Astrocyte of the cerebellum (primary cell): ENCODE measurements around the gene IFT74.
A peak's percentile ranks its signal among the peaks of the same experiment; 100 is the strongest.

Experiments
- DNase-seq: peaks from one replicate; pipeline ENCODE4 v3.0.0-alpha.2; 2011; ENCODE audit warnings: low read depth
- H3K4me3 ChIP-seq: 2 replicates; pipeline ENCODE4 v1.5.1; 2011; ENCODE audit warnings: mild to moderate bottlenecking, low read depth, low read length, moderate library complexity
- CTCF ChIP-seq: IDR thresholded peaks from 2 replicates; pipeline ENCODE4 v1.5.1; 2012; ENCODE audit warnings: low read length, low read depth, moderate library complexity, mild to moderate bottlenecking; ENCODE audit errors: missing control alignments
- in situ Hi-C: cut with HindIII; loops from 2 replicates; pipeline ENCODE4 v1.10.0; 2017; ENCODE audit warnings: low sequenced_read_pairs

Gene IFT74

DNA sequence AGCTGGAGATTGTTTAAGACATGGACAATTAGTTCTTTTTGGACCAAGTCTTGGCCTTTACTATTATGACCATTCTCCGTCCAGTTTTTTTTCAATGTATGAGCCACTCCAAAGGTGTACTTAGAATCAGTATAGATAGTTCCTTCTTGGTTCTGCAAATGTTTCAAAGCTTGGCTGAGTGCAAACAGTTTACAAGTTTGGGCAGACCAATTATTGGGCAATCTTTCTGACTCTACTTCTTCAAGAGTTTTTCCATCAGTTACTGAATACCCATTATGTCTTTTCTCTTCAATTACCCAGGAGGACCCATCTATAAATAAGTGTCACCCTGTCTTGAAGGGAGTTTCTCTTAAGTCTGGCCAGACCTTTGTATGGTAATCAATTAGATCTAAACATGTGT lies 15.5 kb downstream of the IFT74 start:
- in situ Hi-C loops = no loop called here
- no peak for DNase-seq
- H3K4me3 ChIP-seq = no peak overlapping the region
- TF ChIP-seq CTCF = no peak

DNA sequence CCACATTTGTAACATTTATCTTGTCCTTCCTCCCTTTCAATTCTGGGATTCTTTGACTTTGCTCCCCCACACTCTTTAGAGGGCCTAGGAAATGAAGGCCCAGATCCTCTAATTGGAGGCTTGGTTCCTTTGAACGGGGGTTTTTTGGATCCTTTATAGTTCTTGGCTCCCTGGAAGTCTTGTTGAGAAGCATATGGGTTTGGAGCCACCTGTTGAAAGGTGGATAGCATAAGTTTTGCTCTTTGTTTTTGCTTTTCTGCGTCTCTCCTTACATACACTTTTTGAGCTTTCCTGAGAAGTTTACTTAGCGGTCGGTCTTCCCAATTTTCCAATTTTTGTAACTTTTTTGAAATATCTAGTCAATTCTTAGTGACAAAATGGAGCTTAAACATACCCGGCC lies 17.8 kb downstream of the IFT74 start:
- TF ChIP-seq CTCF = no peak
- DNase-seq = no peak
- H3K4me3 ChIP-seq = no peak overlapping the region
- in situ Hi-C loops = no loop called here

- no peak for TF ChIP-seq CTCF
- in situ Hi-C loops = no loop called here
- DNase-seq = no peak
- no peak overlapping the region for H3K4me3 ChIP-seq
Measured at GRCh38 chr9:26974927-26975326, 18.7 kb downstream of the IFT74 start.

- peak; percentile 24 for DNase-seq
- peak; percentile 60 for TF ChIP-seq CTCF
- in situ Hi-C loops = no loop called here
- no peak overlapping the region for H3K4me3 ChIP-seq
Measured at GRCh38 chr9:26975728-26976707, 19.8 kb downstream of the IFT74 start.

DNA sequence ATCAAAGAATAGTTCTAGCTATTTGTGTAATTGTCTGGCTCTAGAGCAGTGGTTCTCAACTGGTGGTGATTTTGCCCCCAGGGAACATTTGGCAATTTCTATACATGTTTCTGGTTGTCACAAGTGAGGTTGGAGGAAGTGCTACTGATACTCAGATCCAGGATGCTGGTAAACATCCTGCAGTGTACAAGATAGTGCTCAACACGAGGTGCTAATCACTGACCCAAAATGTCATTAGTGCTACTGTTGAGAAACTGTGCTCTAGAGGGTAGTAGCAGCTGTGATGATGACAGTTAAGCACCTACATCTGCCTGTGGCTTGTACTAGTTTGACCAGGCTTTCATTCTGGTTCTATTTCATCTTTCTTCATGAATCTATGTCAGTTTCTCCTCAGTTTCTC lies 27.1 kb downstream of the IFT74 start:
- no peak overlapping the region for H3K4me3 ChIP-seq
- in situ Hi-C loops = no loop called here
- no peak for DNase-seq
- TF ChIP-seq CTCF = no peak

DNA sequence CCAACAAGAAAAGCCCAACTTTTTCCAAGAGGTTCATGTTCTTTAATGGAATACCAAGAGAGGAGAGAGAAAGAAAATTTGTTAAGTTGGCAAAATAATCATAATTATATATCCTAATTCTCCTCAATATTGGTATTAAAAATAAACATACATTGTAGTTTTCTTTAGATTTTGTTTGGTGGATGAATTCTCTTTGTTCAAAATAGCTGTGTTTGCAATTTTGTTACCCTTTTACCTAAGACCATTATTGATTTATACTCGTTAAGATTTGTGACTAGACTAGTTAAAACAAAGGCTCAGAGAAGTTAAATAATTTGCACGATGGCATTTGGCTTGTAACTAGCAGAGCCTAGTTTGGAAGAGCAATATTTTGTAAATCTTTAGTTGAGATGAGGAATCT lies 39.6 kb downstream of the IFT74 start:
- no peak overlapping the region for H3K4me3 ChIP-seq
- DNase-seq = no peak
- in situ Hi-C loops = no loop called here
- TF ChIP-seq CTCF = no peak
